GM18511 (cell line): ENCODE measurements around the gene SLC39A9.

Experiments used
- ATAC-seq: cut with Tn5 transposase; IDR thresholded peaks from one replicate; pipeline ENCODE4 v1.9.1; 2021; ENCODE audit warnings: mild to moderate bottlenecking, moderate library complexity; ENCODE audit not compliant: unreplicated experiment

Gene SLC39A9

DNA sequence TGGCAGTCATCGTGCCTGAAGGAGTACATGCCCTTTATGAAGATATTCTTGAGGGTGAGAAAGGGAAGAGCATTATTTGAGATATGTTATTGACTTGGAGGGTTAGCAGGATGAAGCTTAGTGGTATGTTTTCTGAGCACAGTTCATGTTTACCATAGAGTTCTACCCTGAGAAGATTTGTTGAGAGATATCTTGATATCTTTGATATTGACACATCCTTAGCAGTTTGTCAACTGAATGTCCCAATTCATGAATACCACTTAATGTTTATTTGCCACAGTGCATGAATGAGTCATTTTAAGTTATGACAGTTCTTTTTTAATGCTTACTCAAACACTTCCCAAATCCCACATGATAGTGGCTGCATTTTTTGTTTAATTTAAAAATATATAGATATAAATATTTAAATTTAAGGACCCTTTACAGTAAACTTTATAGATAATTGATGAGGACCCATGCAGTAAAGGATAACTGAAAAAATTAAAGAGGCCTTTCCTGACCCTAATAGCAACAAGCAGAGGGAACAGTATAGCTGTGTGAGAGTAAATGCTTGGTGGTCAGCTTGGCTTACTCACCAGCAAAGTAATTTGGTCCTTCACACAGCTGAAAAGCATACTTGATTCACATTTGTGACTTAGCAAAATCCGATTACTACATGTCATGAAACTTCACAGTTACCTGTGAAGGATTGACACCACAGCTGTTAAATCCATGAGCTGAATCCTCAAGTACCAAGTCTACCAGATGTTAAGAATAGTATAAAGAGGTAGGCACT lies 25.8 kb downstream of the SLC39A9 start:
- no peak for ATAC-seq

DNA sequence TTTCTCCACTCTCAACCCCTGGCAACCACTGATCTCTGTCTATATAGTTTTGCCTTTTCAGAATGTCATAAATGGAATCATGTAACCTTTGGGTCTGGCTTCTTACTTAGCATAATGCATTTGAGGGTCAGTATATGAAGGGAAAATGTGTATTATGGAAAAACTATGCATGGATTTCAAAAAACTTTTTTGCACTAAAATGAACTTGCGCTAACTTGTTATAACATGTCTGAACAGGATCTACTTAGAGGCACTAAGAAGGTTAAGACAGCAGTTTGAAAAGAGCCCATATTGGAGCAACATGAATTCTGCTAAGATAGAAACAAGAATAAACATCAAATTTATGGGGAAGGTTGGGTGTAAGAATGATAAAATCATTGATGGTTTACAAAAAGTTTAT lies 29.1 kb downstream of the SLC39A9 start:
- no peak for ATAC-seq

DNA sequence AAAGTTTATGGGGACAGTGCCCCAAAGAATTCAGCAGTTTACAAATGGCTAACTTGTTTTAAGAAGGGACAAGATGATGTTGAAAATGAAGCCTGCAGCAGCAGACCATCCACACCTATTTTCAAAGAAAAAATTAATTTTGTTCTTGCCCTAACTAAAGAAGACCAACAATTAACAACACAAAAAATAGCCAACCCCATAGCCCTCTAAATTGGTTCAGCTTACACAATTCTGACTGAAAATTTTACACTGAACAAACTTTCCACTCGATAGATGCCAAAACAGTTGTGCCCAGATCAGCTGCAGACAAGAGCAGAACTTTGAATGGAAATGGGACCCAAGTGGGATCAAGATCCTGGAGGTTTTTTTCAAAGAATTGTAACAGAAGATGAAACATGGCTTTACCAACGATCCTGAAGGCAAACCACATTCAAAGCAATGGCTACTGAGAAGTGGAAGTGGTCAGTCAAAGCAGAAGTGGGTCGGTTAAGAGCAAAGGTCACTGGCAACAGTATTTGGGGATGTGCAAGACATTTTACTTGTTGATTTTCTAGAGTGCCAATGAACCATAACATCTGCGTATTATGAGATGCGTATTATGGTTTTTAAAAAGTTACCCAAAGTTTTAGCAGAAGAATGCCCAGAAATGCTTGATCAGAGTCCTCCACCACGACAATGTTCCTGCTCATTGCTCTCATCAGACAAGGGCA lies 30.0 kb downstream of the SLC39A9 start:
- ATAC-seq = peak; percentile 64

DNA sequence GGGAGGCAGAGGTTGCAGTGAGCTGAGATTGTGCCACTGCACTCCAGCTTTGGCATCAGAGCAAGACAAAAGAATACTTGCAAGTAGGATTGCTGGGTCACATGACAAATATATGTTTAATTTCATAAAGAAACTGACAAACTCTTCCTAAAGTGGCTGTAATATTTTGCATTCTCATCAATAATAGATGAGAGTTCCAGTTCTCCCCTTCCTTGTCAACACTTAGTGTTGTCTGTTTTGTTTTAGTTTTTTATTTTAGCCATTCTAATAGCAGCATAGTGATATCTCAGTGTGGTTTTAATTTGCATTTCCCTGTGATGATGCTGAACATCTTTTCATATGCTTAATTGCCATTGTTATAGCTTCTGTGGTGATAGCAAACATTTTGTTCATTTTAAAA lies 31.2 kb downstream of the SLC39A9 start:
- no peak for ATAC-seq

DNA sequence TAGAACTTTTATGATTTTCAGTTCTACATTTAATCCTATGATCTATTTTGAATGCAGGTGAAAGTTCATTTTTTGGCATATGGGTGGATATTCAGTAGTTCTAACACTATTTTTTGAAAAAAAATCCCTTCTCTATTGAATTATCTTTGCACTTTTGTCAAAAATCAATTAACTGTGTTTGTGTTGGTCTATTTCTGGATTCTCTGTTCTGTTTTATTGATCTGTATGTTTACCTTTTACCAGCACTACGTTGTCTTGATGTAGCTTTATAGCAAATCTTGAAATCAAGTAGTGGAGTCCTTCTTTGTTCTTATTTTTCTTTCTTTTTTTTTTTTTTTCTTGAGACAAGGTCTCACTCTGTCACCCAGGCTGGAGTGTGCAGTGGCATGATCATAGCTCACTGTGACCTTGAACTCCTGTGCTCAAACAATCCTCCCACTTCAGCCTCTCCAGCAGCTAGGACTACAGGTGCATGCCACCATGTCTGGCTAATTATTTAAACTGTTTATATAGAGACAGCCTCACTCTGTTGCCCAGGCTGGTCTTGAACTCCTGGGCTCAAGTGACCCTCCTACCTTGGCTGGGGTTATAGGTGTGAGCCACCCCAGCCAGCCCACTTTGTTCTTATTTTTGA lies 31.9 kb downstream of the SLC39A9 start:
- no peak for ATAC-seq

DNA sequence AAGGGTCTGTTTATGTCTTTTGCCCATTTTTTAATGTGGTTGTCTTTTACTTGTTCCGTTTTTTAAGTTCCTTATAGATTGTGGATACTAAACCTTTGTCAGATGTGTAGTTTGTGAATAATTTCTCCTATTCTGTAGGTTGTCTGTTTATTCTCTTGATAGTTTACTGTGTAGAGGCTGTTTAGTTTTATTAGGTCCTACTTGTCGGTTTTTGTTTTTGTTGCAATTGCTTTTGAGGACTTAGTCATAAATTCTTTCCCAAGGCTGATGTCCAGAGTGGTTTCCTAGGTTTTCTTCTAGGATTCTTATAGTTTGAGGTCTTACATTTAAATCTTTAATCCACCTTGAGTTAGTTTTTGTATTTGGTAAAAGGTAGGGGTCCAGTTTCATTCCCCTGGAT lies 33.9 kb downstream of the SLC39A9 start:
- ATAC-seq = no peak

DNA sequence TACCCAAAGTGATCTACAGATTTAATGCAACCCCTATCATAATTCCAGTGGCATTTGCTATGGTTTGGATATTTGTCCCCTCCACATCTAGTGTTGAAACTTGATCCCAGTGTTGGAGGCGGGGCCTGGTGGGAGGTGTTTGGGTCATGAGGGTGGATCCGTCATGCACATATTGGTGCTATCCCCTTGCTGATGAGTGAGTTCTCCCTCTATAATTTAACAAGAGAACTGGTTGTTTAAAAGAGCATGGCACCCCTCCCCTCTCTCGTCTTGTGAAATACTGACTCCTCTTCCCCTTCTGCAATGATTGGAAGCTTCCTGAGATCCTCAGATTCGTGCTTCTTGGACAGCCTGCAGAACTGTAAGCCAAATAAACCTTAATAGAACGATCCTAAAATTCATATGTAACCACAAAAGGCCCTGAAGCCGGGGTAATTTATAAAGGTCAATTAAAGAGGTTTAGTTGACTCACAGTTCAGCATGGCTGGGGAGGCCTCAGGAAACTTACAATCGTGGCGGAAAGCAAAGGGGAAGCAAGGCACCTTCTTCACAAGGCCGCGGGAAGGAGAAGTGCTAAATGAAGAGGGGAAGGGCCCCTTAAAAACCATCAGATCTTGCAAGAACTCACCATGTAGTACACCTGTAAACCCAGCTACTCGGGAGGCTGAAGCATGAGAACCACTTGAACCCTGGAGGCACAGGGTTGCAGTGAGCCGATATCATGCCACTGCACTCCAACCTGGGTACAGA lies 41.2 kb downstream of the SLC39A9 start:
- no peak for ATAC-seq

DNA sequence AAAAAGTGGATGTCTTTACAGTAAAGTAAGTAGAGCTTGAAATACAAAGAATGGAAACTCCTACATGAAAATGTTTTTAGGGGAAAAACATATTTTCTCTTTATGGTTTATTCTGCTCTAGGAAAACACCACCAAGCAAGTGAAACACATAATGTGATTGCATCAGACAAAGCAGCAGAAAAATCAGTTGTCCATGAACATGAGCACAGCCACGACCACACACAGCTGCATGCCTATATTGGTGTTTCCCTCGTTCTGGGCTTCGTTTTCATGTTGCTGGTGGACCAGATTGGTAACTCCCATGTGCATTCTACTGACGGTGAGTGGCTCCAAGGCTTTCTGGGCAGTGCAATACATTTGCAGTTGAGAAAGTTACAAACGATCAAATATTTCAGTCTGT lies 43.5 kb downstream of the SLC39A9 start:
- peak; percentile 70 for ATAC-seq

DNA sequence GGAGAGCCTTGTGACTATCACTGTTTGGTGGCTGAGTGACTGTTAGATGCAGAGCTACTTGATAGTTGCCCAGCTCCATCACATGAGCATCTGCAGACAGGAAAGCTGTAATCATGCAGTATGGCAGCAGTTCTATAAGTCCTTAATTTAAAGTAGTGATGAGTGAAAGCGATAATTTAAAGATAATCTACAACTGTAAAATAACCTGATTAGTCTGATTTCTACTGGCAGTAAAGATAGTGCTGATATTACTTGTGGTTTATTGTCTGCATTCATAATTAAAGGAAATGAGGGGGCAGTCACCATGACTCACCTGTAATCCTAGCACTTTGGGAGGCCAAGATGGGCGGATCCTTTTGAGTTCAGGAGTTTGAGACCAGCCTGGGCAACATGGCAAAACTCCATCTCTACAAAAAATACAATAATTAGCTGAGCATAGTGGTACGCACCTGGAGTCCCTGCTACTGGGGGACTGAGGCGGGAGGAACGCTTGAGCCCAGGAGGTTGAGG lies 44.9 kb downstream of the SLC39A9 start:
- ATAC-seq = no peak

DNA sequence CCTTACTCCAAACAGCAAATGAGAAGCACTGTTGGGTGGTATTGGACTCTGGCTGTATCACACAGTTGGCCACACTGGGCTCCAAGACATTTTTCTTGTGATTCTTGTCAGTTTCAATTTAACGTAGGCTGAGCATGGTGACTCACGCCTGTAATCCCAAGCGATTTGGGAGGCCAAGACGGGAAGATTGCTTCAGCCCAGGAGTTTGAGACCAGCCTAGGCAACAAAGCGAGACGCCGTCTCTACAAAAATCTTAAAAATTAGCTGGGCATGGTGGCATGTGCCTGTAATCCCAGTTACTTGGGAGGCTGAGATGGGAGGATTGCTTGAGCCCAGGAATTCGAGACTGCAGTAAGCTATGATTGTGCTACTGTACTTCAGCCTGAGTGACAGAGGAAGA lies 50.7 kb downstream of the SLC39A9 start:
- ATAC-seq = no peak

DNA sequence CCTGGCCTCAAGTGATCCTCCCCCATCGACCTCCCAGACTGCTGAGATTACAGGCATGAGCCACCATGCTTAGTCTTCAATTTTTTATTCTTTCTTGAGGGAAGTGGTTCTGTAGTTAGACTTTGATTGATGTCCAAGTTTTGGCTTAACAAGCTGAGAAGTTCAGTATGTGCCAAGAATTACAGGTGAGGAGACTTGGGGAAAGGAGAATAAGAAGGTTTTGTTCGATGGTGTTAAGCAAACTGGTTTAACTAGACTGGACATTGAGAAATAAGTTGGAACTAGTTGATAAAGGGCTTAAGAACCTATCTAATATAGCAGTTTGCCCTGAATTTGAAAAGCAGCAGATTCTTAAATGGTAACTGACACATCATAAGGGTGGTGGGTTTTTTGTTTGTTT lies 53.4 kb downstream of the SLC39A9 start:
- no peak for ATAC-seq

DNA sequence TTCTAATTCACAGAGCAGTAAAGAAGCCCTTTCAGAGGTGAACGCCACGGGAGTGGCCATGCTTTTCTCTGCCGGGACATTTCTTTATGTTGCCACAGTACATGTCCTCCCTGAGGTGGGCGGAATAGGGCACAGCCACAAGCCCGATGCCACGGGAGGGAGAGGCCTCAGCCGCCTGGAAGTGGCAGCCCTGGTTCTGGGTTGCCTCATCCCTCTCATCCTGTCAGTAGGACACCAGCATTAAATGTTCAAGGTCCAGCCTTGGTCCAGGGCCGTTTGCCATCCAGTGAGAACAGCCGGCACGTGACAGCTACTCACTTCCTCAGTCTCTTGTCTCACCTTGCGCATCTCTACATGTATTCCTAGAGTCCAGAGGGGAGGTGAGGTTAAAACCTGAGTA lies 59.9 kb downstream of the SLC39A9 start:
- no peak for ATAC-seq

DNA sequence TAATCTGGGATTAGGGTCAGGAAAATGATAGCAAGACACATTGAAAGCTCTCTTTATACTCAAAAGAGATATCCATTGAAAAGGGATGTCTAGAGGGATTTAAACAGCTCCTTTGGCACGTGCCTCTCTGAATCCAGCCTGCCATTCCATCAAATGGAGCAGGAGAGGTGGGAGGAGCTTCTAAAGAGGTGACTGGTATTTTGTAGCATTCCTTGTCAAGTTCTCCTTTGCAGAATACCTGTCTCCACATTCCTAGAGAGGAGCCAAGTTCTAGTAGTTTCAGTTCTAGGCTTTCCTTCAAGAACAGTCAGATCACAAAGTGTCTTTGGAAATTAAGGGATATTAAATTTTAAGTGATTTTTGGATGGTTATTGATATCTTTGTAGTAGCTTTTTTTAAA lies 60.6 kb downstream of the SLC39A9 start:
- no peak for ATAC-seq

DNA sequence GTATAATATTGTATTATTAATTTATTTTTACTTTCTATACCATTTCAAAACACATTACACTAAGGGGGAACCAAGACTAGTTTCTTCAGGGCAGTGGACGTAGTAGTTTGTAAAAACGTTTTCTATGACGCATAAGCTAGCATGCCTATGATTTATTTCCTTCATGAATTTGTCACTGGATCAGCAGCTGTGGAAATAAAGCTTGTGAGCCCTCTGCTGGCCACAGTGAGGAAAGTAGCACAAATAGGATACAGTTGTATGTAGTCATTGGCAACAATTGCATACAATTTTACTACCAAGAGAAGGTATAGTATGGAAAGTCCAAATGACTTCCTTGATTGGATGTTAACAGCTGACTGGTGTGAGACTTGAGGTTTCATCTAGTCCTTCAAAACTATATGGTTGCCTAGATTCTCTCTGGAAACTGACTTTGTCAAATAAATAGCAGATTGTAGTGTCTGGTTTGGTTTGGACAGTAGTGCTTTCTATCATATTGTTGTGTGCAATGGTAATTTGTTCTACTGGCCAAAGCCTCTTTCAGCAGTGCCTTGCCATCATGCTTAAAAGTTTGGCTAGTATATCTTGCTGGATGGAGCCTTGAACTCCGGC lies 61.7 kb downstream of the SLC39A9 start:
- no peak for ATAC-seq

DNA sequence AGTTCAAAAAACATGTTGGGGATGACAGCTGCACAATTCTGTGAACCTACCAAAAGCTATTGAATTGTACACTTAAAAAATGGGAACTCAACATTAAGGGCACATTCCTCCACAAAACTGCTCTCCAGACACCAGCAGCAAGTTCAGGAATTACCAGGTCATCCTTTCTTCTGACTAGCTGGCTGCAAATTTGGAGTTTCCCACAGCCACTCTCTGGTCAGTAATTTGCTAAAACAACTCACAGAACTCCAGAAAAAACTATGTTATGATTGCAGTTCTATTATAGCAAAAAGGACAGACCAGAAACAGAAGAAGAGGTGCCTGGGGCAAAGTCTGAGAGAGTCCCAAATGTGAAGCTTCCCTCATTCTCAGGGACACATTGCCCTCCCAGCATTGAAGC lies 65.9 kb downstream of the SLC39A9 start:
- no peak for ATAC-seq

DNA sequence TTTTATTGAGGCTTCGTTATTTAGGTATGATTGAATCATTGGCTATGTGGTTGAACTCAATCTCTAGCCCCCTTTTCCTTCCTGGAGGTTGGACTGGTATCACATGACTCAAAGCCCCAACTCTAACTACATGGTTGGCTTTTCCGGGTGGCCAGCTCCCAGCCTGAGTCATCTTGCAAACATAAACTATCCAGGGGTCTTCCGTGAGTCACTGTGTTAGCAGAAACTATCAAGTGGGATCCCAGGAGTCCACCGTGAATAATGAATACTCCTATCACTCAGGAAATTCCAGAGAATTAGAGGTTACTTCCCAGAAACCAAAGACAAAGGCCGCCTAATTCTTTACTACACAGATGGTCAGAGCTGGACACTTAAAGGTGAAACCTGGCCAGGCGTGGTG lies 66.3 kb downstream of the SLC39A9 start:
- no peak for ATAC-seq

DNA sequence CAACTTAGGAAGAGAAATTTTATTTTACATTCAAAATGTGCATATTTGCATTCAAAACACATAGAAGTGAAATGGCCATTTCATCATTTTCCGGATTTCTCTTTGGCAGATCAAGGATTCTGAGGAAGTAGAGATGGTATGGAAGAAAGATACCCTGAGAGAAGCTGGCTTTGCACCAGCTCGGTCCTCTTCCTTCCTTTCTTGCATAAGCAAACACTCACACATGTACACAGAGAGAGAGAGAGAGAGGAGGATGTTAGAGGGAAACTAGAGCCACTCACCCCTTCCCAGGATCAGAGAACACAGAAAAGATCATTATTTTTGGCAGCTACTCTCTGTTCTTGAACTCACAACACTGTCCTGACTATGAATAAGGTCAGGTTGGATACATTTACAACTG lies 70.5 kb downstream of the SLC39A9 start:
- ATAC-seq = no peak

DNA sequence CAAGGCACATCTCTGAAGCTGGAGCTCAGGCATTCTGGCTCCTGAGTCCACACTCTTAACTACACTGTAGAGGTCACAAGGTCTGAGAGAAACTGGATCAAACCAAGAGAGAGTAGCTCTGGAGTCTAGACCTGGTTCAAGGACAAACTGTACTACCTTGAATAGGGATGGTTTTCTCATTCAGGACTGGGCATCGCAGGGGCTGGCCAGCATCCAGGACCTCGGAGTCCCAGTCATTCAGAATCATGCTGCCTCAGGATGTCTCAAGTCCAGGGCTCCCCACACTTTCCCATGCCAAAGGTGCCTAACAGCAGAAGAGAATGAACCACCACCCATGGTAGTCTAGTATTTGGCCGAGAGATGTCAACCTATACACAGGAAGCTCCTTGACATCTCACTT lies 72.9 kb downstream of the SLC39A9 start:
- no peak for ATAC-seq

DNA sequence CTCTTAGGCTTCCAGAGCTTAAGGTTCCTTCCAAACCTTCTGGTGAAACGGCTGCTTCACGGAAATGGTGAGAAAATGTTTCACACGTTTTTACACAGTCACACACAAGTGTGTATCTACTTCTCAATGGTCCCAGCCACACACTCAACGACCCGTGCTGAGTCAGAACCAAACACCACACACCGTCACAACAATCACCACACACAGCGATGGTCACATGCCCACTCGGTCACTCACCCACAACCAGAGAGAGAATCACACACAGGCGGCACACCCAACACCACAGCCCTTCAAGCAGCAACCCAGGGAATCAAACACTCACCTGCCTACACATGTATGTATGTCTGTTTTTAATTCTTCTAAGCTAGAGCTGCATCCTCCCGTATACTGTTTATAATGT lies 73.4 kb downstream of the SLC39A9 start:
- no peak for ATAC-seq

DNA sequence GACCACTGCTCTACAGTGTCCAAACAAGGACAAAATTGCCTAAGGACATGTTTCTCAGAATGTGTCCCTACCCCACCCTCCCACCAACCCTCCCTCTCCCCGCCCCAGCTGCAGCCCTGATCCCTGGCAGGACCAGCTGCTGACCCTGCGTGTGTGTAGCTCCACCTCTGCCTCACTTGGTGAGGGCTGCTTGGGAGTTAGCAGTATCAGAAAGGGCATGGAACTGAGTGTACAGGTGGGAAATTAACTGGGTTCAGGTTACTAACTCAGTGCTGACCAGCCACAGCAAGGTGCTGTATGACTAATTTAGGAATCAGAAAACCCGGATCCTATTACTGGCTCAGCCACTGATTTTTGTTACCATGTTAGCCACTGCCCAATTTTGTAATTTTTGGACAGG lies 74.8 kb downstream of the SLC39A9 start:
- ATAC-seq = no peak

DNA sequence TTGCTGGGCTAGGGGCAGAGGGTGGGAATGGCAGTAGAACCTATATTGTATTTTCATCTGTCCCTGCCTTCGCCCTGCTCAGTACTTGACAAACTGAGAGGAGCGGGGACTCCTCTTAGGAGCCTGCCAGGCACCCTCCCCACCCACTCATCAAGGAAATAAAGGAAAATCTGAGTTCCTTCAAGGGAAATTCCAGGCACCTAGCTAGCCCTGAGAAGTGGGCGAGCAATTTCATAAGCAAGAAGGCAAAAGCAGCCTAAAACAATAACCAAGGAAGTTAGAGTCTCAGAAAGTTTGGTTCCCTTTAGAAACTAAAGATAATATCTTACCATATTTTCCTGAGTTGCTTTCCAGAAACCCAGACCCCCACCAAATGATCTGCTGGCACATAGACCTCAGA lies 75.5 kb downstream of the SLC39A9 start:
- ATAC-seq = no peak
